Left ventricle myocardium inferior (tissue), 1 donor: ENCODE data around the gene GPR39. TPM values are rescaled to one million over a fixed set of nuclear protein-coding genes. Genes with fewer than 3 reads are reported as not detected.

Experiments used
- DNase-seq: peaks from one replicate; pipeline ENCODE4 v3.0.0-alpha.2; 2020
- H3K27ac ChIP-seq: fragments of 200-600 bp; replicated peaks from 2 replicates; pipeline ENCODE4 v1.8.0; 2021
- H3K27me3 ChIP-seq: fragments of 200-600 bp; 2 replicates; pipeline ENCODE4 v1.8.0; 2021; ENCODE audit warnings: low read depth
- H3K36me3 ChIP-seq: fragments of 200-600 bp; 2 replicates; pipeline ENCODE4 v1.8.0; 2021
- H3K4me1 ChIP-seq: fragments of 200-600 bp; 2 replicates; pipeline ENCODE4 v1.8.0; 2021
- H3K4me3 ChIP-seq: fragments of 200-600 bp; 2 replicates; pipeline ENCODE4 v1.8.0; 2021; ENCODE audit warnings: mild to moderate bottlenecking, moderate library complexity
- H3K9me3 ChIP-seq: fragments of 200-600 bp; replicated peaks from 2 replicates; pipeline ENCODE4 v1.8.0; 2021
- intact Hi-C: fragments of 100-400 bp; cut with micrococcal nuclease; formaldehyde crosslinking; loops from one replicate; pipeline ENCODE4 v1.11.0; 2022
- total RNA-seq: library from RNA; stranded (reverse); fragmentation: NEBNext Ultra II Directional; extraction: Animal tissue kit (Norgen Biotek cat#: 25700); gene quantifications from one replicate; pipeline ENCODE4 v1.2.1, GENCODE V29; 2021
- TF ChIP-seq, protein P1 (sequence below): fragments of 200-600 bp; IDR thresholded peaks from 2 replicates; pipeline ENCODE4 v1.8.0; 2021; ENCODE audit warnings: antibody characterized with exemption, mild to moderate bottlenecking, borderline replicate concordance
- donor health status: DM: no; HTN: yes; CAD: no; lungs with severe emphysema.

Gene GPR39
- total RNA-seq, 1 donor from 2014 or later, result not detected

DNA sequence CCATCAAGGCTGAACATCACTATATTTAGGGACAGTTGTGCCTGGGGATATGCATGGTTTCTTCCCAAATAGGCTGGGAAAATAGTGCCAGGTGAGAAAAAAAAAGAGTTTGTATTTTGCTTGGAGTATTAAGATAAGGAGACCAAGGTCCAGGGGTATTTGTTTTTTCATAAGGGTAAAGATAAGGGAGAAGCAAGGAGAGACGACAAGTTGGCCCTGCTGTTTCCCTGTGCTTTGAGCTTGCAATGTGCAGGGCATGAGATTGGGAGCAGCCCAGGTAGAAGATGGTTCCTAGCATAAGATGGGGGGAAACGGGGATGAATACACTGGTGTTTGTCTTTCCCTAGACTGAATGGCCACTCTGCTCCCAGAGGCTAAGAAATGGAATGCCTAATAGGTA is 8.8 kb upstream of the GPR39 start:
- no peak for DNase-seq
- H3K4me3 ChIP-seq, result no peak overlapping the region
- H3K36me3 ChIP-seq, result no peaks in the 10 kb centered on the region
- H3K27ac ChIP-seq, result no peak overlapping the region
- H3K9me3 ChIP-seq, result peaks cover 17% of the 10 kb centered on the region
- TF ChIP-seq, protein P1, sequence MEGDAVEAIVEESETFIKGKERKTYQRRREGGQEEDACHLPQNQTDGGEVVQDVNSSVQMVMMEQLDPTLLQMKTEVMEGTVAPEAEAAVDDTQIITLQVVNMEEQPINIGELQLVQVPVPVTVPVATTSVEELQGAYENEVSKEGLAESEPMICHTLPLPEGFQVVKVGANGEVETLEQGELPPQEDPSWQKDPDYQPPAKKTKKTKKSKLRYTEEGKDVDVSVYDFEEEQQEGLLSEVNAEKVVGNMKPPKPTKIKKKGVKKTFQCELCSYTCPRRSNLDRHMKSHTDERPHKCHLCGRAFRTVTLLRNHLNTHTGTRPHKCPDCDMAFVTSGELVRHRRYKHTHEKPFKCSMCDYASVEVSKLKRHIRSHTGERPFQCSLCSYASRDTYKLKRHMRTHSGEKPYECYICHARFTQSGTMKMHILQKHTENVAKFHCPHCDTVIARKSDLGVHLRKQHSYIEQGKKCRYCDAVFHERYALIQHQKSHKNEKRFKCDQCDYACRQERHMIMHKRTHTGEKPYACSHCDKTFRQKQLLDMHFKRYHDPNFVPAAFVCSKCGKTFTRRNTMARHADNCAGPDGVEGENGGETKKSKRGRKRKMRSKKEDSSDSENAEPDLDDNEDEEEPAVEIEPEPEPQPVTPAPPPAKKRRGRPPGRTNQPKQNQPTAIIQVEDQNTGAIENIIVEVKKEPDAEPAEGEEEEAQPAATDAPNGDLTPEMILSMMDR, result no peak
- no peaks in the 10 kb centered on the region for H3K4me1 ChIP-seq
- intact Hi-C loops, result no loop called here
- peaks cover 34% of the 10 kb centered on the region for H3K27me3 ChIP-seq

DNA sequence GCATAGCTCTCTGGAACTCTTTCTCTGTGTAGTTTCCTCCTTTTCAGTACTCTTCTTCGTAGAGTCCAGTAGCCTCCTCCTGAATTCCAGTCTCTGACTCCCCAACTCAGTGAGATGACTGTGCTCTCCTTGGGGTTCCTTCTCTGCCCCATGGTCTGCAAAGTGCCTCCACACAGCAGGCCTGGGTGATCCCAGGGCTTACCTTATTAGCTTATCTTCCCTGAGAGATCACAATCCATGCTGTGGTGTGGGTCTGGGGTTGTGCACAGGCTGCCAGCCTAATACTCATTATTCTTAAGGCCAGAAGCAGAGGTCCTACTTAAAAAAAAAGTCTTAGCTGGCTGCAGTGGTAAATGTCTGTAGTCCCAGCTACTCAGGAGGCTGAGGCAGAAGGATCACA is 4.6 kb upstream of the GPR39 start:
- TF ChIP-seq, protein P1, result no peak
- peaks cover 67% of the 10 kb centered on the region for H3K27me3 ChIP-seq
- no peaks in the 10 kb centered on the region for H3K36me3 ChIP-seq
- DNase-seq, result no peak
- no peak overlapping the region for H3K27ac ChIP-seq
- H3K4me1 ChIP-seq, result peaks cover 14% of the 10 kb centered on the region
- H3K4me3 ChIP-seq, result no peak overlapping the region
- H3K9me3 ChIP-seq, result no peaks in the 10 kb centered on the region
- intact Hi-C loops, result no loop called here

DNA sequence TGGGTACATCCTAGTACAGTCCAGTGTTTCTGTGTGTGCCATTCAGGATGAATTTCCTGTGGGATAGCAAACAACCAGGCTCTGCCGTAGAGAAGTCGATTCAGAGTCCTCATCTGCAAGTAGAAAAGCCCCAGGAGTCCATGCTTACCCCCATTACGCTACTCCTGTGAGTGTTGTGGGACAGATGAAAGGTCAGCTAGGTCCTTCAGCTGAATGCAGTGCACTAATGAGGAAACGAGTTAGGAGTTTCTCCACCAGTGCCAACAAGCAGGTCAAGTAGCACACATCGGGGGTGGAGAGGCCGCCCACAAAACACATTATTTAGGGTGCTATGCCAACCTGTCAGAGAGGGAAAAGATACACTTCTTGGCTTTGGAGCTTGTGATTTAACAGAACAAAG is 2.5 kb upstream of the GPR39 start:
- TF ChIP-seq, protein P1, result no peak
- Histone ChIP-seq H3K4me1 (peaks cover 14% of the 10 kb centered on the region), H3K4me3 (no peak overlapping the region), H3K9me3 (no peaks in the 10 kb centered on the region), H3K36me3 (no peaks in the 10 kb centered on the region), H3K27me3 (peaks cover 74% of the 10 kb centered on the region), H3K27ac (no peak overlapping the region)
- intact Hi-C loops, result no loop called here
- DNase-seq, result no peak

DNA sequence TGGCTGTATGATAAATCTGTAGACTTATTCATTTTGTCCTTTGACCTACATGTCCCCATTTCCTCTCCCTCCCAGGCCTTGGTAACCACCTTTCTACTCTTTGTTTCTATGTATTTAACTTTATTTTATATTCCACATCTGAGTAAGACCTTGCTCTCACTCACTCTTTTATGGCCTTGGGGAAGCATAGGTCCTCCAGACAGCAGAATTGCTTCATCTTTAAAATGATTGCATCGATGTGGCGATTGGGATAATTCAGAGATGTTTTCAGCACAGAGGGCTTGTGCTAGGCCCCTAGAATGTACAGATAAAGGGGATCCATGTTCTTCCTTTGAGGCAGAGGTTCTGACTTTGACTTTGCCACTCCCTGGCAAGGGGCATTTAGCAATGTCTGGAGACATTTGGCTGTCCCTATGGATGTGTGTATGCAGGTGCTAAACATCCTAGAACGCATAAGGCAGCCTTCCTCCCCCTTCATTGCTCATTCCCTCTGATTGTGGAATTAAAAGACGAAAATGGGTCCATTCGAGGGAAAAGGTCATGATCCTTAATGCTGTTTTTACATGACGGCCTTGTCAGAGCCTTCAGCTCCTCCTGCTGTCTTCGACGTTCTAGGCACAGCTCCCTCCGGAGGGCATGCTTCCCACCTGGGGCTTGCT is 1.2 kb upstream of the GPR39 start:
- Histone ChIP-seq H3K27ac (no peak overlapping the region), H3K4me1 (peaks cover 14% of the 10 kb centered on the region), H3K36me3 (no peaks in the 10 kb centered on the region), H3K9me3 (no peaks in the 10 kb centered on the region), H3K27me3 (peaks cover 78% of the 10 kb centered on the region), H3K4me3 (peak overlapping the region; percentile 70)
- TF ChIP-seq, protein P1, result no peak
- DNase-seq, result no peak
- intact Hi-C loops, result no loop called here

DNA sequence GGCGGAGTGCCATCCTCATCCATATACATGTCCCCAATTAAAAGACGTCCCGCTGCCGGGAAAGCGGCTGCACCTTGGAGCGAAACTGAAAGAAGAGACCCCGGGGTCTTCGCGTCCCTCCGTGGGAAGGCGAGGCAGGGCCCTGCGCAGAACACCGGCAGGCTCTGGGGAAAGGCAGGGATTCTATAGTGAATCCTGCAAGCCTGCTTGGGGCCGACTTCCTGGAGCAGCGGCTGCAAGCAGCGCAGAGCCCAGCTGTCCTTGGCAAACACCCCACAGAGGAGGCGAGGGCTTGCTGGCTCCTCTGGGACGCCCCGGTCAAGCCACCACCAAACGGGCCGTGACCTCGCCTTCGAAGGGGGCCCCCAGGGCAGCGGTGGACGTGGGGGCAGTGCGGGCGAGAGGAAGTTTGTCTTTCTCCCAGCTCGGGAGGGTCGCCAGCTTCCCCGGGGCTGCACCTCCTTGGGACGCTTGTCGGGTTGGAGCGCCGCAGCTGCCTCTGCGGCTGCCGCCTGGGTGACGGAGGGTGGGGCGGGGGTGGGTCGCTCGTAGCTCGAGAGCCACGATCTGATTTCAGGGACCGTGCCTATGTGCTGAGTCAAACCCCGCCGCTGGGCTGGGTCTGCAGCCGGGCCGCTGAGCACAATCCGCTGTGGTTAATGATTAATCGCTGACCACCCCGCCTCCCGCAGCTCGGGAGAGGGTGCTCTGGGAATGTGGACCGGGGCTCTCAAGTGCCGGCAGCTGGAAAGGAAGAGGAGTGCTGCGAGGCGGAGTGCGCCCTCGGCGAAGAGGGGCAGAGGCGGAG is 486 bp upstream of the GPR39 start:
- Histone ChIP-seq H3K27ac (no peak overlapping the region), H3K27me3 (peaks cover 73% of the 10 kb centered on the region), H3K4me3 (peak overlapping the region; percentile 70), H3K36me3 (no peaks in the 10 kb centered on the region), H3K9me3 (no peaks in the 10 kb centered on the region), H3K4me1 (peaks cover 14% of the 10 kb centered on the region)
- peak; percentile 38 for DNase-seq
- intact Hi-C loops, result no loop called here
- TF ChIP-seq, protein P1, result no peak
